ENCODE results near the gene P2RX1.

The P2RX1 gene

GRCh38 chr17:3925684-3926485 lies 9.6 kb upstream of the P2RX1 start:
- DNase-seq (ENCODE audit: low read depth in 4 of 4, low spot score in 1 of 4) = no peak

- no peak for DNase-seq (ENCODE audit: low read depth in 4 of 4, low spot score in 1 of 4)
Measured at GRCh38 chr17:3924512-3925350, 8.5 kb upstream of the P2RX1 start.

- no peak for DNase-seq (ENCODE audit: low read depth in 4 of 4, low spot score in 1 of 4)
Measured at GRCh38 chr17:3923466-3924190, 7.4 kb upstream of the P2RX1 start.

- DNase-seq (ENCODE audit: low read depth in 4 of 4, low spot score in 1 of 4) = no peak
Measured at GRCh38 chr17:3922765-3923164, 6.5 kb upstream of the P2RX1 start.

GRCh38 chr17:3921502-3922319 lies 5.4 kb upstream of the P2RX1 start:
- DNase-seq (ENCODE audit: low read depth in 4 of 4, low spot score in 1 of 4) = no peak

GRCh38 chr17:3921006-3921405 lies 4.7 kb upstream of the P2RX1 start:
- no peak for DNase-seq (ENCODE audit: low read depth in 4 of 4, low spot score in 1 of 4)

GRCh38 chr17:3919123-3919624 lies 2.9 kb upstream of the P2RX1 start:
- no peak for DNase-seq (ENCODE audit: low read depth in 4 of 4, low spot score in 1 of 4)

GRCh38 chr17:3918372-3919122 lies 2.3 kb upstream of the P2RX1 start:
- DNase-seq (ENCODE audit: low read depth in 4 of 4, low spot score in 1 of 4) = no peak

- no peak for DNase-seq (ENCODE audit: low read depth in 4 of 4, low spot score in 1 of 4)
Measured at GRCh38 chr17:3917391-3917931, 1.2 kb upstream of the P2RX1 start.

- DNase-seq (ENCODE audit: low read depth in 4 of 4, low spot score in 1 of 4) = no peak
Measured at GRCh38 chr17:3916825-3917224, 560 bp upstream of the P2RX1 start.

GRCh38 chr17:3915581-3915994 lies 677 bp downstream of the P2RX1 start:
- no peak for DNase-seq (ENCODE audit: low read depth in 4 of 4, low spot score in 1 of 4)

- no peak for DNase-seq (ENCODE audit: low read depth in 4 of 4, low spot score in 1 of 4)
Measured at GRCh38 chr17:3914312-3914670, 2.0 kb downstream of the P2RX1 start.

GRCh38 chr17:3913531-3914311 lies 2.5 kb downstream of the P2RX1 start:
- peak; percentile 47 to 71 (median 66) for DNase-seq (ENCODE audit: low read depth in 4 of 4, low spot score in 1 of 4)

GRCh38 chr17:3912827-3913226 lies 3.4 kb downstream of the P2RX1 start:
- no peak for DNase-seq (ENCODE audit: low read depth in 4 of 4, low spot score in 1 of 4)

GRCh38 chr17:3911271-3912053 lies 4.8 kb downstream of the P2RX1 start:
- DNase-seq (ENCODE audit: low read depth in 4 of 4, low spot score in 1 of 4) = peak; percentile 23 to 65 (median 38)

- no peak for DNase-seq (ENCODE audit: low read depth in 4 of 4, low spot score in 1 of 4)
Measured at GRCh38 chr17:3910420-3911270, 5.6 kb downstream of the P2RX1 start.

GRCh38 chr17:3909257-3909656 lies 7.0 kb downstream of the P2RX1 start:
- DNase-seq (ENCODE audit: low read depth in 4 of 4, low spot score in 1 of 4) = no peak
